A549 (cell line): ENCODE data around the gene SPRYD3. TPM values are rescaled to one million over a fixed set of nuclear protein-coding genes. Genes with fewer than 3 reads are reported as not detected.

Experiments used
- ATAC-seq, 2 experiments: fragments of 200-7000 bp in 1 of 2; fragments of >200 bp in 1 of 2; cut with Nextera tagmentation in 1 of 2; cut with Tn5 transposase in 1 of 2; 3 replicates each; pipeline versions ENCODE4 v1.8.0 to v1.9.1; 2018 to 2020; ENCODE audit warnings: mild to moderate bottlenecking in 1 of 2, moderate library complexity in 1 of 2
- CTCF ChIA-PET: fragments of 300-600 bp; sonication (Branson Sonifier 250); formaldehyde crosslinking; extraction: SDS; loops from one replicate; lab custom pipeline; 2021; ENCODE audit warnings: antibody characterized with exemption, inconsistent platforms; lab: Yijun Ruan, JAX
- POLR2A ChIA-PET: fragments of 350-600 bp; formaldehyde crosslinking; extraction: SDS; loops from one replicate; lab custom pipeline; 2021; ENCODE audit warnings: antibody characterized with exemption, inconsistent platforms; lab: Yijun Ruan, JAX
- DNase-seq, 2 experiments: peaks; one replicate each; pipeline versions ENCODE4 v3.0.0 to v3.0.0-alpha.2; 2011 to 2016; ENCODE audit warnings: low read depth in 1 of 2, low spot score in 1 of 2
- FAIRE-seq: peaks from 2 replicates; lab custom pipeline; 2011; peaks lifted over from hg19 to GRCh38; lab: Jason Lieb, UNC
- H3K27ac ChIP-seq, 2 experiments: fragments of >200 bp; sonication (Bioruptor Twin); formaldehyde crosslinking; 3 replicates each; pipeline ENCODE4 v1.5.1; 2016 to 2017
- H3K4me1 ChIP-seq: fragments of >200 bp; sonication (Bioruptor Twin); formaldehyde crosslinking; 3 replicates; pipeline ENCODE4 v1.6.1; 2016
- H3K4me2 ChIP-seq: fragments of >200 bp; sonication (Bioruptor Twin); formaldehyde crosslinking; 3 replicates; pipeline ENCODE4 v1.6.1; 2016
- H3K4me3 ChIP-seq: fragments of >200 bp; sonication (Bioruptor Twin); formaldehyde crosslinking; 3 replicates; pipeline ENCODE4 v1.5.1; 2016
- H3K9me3 ChIP-seq: fragments of >200 bp; sonication (Bioruptor Twin); formaldehyde crosslinking; 3 replicates; pipeline ENCODE4 v1.6.1; 2016
- CBX2 ChIP-seq: fragments of 200-600 bp; sonication (generic); IDR thresholded peaks from 2 replicates; pipeline ENCODE4 v1.6.1; 2016; ENCODE audit warnings: low read depth, mild to moderate bottlenecking, borderline replicate concordance
- CBX8 ChIP-seq: fragments of 200-600 bp; sonication (generic); IDR thresholded peaks from 2 replicates; pipeline ENCODE4 v1.6.1; 2016
- CHD2 ChIP-seq: fragments of 150-350 bp; IDR thresholded peaks from 2 replicates; pipeline ENCODE4 v1.6.1; 2014; ENCODE audit warnings: low read length; ENCODE audit not compliant: partially characterized antibody
- E2F6 ChIP-seq: IDR thresholded peaks from 2 replicates; pipeline ENCODE4 v1.6.1; 2012; ENCODE audit warnings: low read depth, borderline replicate concordance
- EP300 ChIP-seq, 2 experiments: fragments of >200 bp; sonication (Bioruptor Twin); formaldehyde crosslinking; IDR thresholded peaks; 2 replicates in 1 of 2; 3 replicates in 1 of 2; pipeline ENCODE4 v1.6.1; 2016 to 2017
- FOSB ChIP-seq: fragments of 250-450 bp; sonication (Bioruptor Pico); IDR thresholded peaks from 2 replicates; pipeline ENCODE4 v1.5.0; 2020; ENCODE audit warnings: mild to moderate bottlenecking, moderate library complexity
- FOSL2 ChIP-seq, 2 experiments: fragments of 450-650 bp in 1 of 2; fragments of >200 bp in 1 of 2; sonication (Bioruptor Twin) in 1 of 2; formaldehyde crosslinking; IDR thresholded peaks; 2 replicates each; pipeline versions ENCODE4 v1.5.0 to v1.6.1; 2016 to 2020; ENCODE audit warnings: mild to moderate bottlenecking in 1 of 2, moderate library complexity in 1 of 2
- HOXA7 ChIP-seq: fragments of 250-450 bp; sonication (Bioruptor Pico); IDR thresholded peaks from 2 replicates; pipeline ENCODE4 v1.5.0; 2020; ENCODE audit warnings: mild to moderate bottlenecking, moderate library complexity
- HOXB13 ChIP-seq: fragments of 250-450 bp; sonication (Bioruptor Pico); IDR thresholded peaks from 2 replicates; pipeline ENCODE4 v1.5.0; 2020; ENCODE audit warnings: low read depth, mild to moderate bottlenecking, moderate library complexity
- JUNB ChIP-seq: fragments of >200 bp; sonication (Bioruptor Twin); formaldehyde crosslinking; IDR thresholded peaks from 2 replicates; pipeline ENCODE4 v1.6.1; 2016
- KDM5A ChIP-seq: fragments of 200-600 bp; sonication (generic); IDR thresholded peaks from 2 replicates; pipeline ENCODE4 v1.6.1; 2016; ENCODE audit warnings: antibody characterized with exemption, mild to moderate bottlenecking
- NR3C1 ChIP-seq: fragments of >200 bp; sonication (Bioruptor Twin); formaldehyde crosslinking; IDR thresholded peaks from 3 replicates; pipeline ENCODE4 v1.6.1; 2017
- POLR2A ChIP-seq: IDR thresholded peaks from 2 replicates; pipeline ENCODE4 v1.6.1; 2012; ENCODE audit warnings: mild to moderate bottlenecking, low read length
- RNF2 ChIP-seq: fragments of 200-600 bp; sonication (generic); IDR thresholded peaks from 2 replicates; pipeline ENCODE4 v1.6.1; 2016; ENCODE audit warnings: low read depth, mild to moderate bottlenecking, antibody characterized with exemption, moderate library complexity, borderline replicate concordance
- TP53 ChIP-seq: fragments of 250-450 bp; sonication (Bioruptor Pico); IDR thresholded peaks from 2 replicates; pipeline ENCODE4 v1.5.0; 2021; ENCODE audit warnings: mild to moderate bottlenecking, moderate library complexity
- ZC3H11A ChIP-seq: fragments of 450-650 bp; IDR thresholded peaks from 2 replicates; pipeline ENCODE4 v1.6.1; 2014; ENCODE audit warnings: antibody characterized with exemption, mild to moderate bottlenecking
- ZNF302 ChIP-seq: fragments of 250-450 bp; sonication (Bioruptor Pico); IDR thresholded peaks from 2 replicates; pipeline ENCODE4 v1.9.0; 2021; ENCODE audit warnings: inconsistent platforms, mild to moderate bottlenecking, moderate library complexity
- WGBS: methylation state at CpG from one replicate; pipeline ENCODE4 v1.1.6; 2017; ENCODE audit errors: missing lambda C conversion rate; 5-methylcytosine and 5-hydroxymethylcytosine counted together
- polyA plus RNA-seq, 4 experiments: library from polyadenylated mRNA; depleted of rRNA in 3 of 4; stranded (reverse); fragments of >200 nt; fragmentation: RNase III in 1 of 4; extraction: RNeasy Plus Mini Kit Qiagen cat#74134 plus additional on column Dnase treatment in 1 of 4; gene quantifications; 2 replicates in 3 of 4; 3 replicates in 1 of 4; pipeline ENCODE4 v1.2.3, GENCODE V29; 2011 to 2017
- TF ChIP-seq, protein P1 (sequence below): IDR thresholded peaks from 2 replicates; pipeline ENCODE4 v1.6.1; 2012

SPRYD3 gene
- polyA plus RNA-seq, 2 of the 4 experiments (the other 2 are of a cell fraction) = 17.3 to 26.8 TPM

DNA sequence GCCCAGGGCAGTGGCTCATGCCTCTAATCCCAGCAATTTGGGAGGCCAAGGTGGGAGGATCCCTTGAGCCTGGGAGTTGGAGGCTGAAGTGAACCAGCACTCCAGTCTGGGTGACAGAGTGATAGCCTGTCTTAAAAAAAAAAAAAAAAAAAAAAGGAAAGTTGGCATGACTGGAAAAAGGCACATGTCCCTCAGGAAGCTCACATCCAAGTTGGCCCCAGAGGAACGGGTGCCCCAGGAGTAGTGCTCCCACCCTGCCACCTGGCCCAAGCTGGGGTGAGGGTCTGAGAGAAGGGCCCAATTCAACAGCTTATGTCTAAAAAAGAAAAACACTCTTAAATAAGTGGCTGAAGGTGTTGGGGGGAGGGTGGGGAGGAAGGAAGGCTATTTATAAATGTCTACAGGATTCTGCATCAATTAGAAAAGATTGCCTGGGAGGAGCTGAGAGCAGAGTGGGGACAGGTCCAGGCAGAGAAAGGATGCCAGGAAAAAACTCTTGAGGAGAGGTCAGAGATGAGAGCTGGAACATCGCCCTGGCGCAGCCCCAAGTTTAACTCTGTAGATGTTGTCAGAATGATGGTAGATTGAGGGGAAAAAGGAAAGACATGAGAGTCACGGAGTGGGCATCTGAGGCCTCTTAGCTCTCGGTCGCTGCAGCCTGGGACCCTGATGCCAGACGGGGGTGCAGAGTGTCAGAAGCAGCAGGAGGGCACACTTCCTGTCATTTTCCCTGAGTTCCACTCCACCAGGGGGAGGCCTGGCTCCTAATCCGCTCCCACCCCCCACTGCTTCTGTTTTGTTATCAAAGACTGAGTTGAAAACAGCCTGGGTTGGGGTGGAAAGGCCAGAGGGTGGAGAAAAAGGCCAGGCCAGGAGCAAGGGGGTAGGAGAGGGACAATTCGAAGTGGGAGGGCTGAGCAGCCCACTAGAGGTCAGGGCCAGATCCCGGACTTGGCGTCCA is 7.3 kb downstream of the SPRYD3 start (continued):
- TF ChIP-seq CHD2 (no peak), FOSB (CRISPR knock-in tag) (no peak)

- TF ChIP-seq ZNF302 (CRISPR knock-in tag) = no peak
- TF ChIP-seq, protein P1, sequence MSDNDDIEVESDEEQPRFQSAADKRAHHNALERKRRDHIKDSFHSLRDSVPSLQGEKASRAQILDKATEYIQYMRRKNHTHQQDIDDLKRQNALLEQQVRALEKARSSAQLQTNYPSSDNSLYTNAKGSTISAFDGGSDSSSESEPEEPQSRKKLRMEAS = no peak
- no peak for TF ChIP-seq HOXA7
- TF ChIP-seq KDM5A = no peak
- no peak for TF ChIP-seq E2F6
- no peak for TF ChIP-seq POLR2A
- TF ChIP-seq RNF2 = no peak
- no peak for TF ChIP-seq CBX2
- no peak for TF ChIP-seq ZC3H11A
- no peak for TF ChIP-seq FOSL2 (IDR thresholded peaks at IDR 0.05)
- no peak for TF ChIP-seq FOSL2 (CRISPR knock-in tag; IDR thresholded peaks at IDR 0.05)
- no peak for TF ChIP-seq JUNB
- Histone ChIP-seq H3K4me3 (no peak overlapping the region), H3K27ac (peak overlapping the region in 1 of 2 experiments; percentile 26; a peak in 2 of 6 replicates), H3K4me1 (peaks cover 20% of the 10 kb centered on the region), H3K4me2 (no peak overlapping the region), H3K9me3 (no peaks in the 10 kb centered on the region)
- no peak for DNase-seq
- 73% methylated on average over 7 of the region's 7 CpGs for WGBS
- no peak for ATAC-seq
- POLR2A ChIA-PET = interaction anchor here (0.5 kb wide), 1 partner anchor 109 kb away, joined by 3 read pairs; the partner anchor contains the start of genes CSAD and ZNF740
- no peak for FAIRE-seq
- CTCF ChIA-PET = interaction anchor here (0.7 to 45.5 kb wide), 11 partner anchors 6 to 215 kb away, joined by 3 to 1424 read pairs (median 5); partner anchors contain the start of genes IGFBP6, SOAT2, SPRYD3 and TNS2
Measured at GRCh38 chr12:53070877-53071492, 8.2 kb downstream of the SPRYD3 start.

DNA sequence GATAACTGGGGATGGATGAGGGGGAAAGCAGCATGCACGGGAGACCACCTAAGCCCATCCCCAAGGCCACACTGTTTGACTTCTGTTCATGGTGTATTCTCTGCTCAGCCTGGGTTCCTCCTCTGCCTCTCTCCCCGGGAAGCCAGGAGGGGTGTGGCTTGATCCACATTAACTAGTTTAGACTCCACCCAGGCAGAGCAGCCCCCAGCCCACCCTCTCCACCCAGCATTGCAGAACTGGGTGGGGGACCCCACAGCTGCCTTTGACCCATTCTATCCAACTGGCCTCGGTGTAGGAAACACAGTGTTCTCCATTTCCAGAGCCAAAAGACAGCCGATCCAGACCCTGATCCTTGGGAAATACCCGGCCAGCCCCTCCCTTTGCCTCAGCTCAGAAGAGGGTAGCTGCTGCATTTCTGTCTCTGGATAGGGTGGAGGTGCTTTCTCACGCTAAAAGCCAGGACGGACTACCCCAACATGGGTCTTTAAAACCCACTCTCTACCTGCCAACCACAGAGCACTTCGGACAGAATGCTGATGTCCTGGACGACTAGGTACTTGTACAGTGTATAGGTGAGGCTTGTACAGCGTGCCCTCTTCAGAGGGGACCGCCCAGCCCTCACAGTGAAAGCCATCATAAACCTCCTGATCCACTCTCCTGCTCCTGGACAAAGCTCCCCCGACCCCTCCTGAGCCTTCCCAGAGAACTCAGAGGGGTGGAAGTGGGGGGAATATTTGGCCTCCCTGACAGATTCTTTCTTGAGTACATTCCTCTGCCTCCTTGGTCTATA is 9.4 kb downstream of the SPRYD3 start:
- DNase-seq = no peak
- ChIA-PET CTCF (interaction anchor here (0.6 to 45.5 kb wide), 4 partner anchors 5 to 185 kb away, joined by 3 to 1424 read pairs (median 716); partner anchors contain the start of genes IGFBP6, SOAT2, SPRYD3 and TNS2), POLR2A (interaction anchor here (2.7 kb wide), 1 partner anchor 9 kb away, joined by 11 read pairs; the partner anchor contains the start of gene SPRYD3)
- no peaks in the 10 kb centered on the region for H3K9me3 ChIP-seq
- no peak for FAIRE-seq
- 81% methylated on average over 12 of the region's 12 CpGs for WGBS
- TF ChIP-seq NR3C1 (no peak), TP53 (CRISPR knock-in tag) (no peak), CBX8 (no peak), HOXB13 (CRISPR knock-in tag) (no peak), EP300 (IDR thresholded peaks at IDR 0.05) (no peak)
- H3K27ac ChIP-seq = no peak overlapping the region
- H3K4me3 ChIP-seq = no peak overlapping the region
- peaks cover 24% of the 10 kb centered on the region for H3K4me1 ChIP-seq
- no peak overlapping the region for H3K4me2 ChIP-seq
- ATAC-seq = no peak
